Measurements from ENCODE around the gene SKOR1. TPM values are rescaled to one million over a fixed set of nuclear protein-coding genes. Genes with fewer than 3 reads are reported as not detected.

SKOR1 gene
- total and polyA plus RNA-seq, 2 of the 8 experiments (the other 6 are each of a cell fraction or from before 2014, with no cell fraction given): 0.03 to 0.11 TPM

DNA sequence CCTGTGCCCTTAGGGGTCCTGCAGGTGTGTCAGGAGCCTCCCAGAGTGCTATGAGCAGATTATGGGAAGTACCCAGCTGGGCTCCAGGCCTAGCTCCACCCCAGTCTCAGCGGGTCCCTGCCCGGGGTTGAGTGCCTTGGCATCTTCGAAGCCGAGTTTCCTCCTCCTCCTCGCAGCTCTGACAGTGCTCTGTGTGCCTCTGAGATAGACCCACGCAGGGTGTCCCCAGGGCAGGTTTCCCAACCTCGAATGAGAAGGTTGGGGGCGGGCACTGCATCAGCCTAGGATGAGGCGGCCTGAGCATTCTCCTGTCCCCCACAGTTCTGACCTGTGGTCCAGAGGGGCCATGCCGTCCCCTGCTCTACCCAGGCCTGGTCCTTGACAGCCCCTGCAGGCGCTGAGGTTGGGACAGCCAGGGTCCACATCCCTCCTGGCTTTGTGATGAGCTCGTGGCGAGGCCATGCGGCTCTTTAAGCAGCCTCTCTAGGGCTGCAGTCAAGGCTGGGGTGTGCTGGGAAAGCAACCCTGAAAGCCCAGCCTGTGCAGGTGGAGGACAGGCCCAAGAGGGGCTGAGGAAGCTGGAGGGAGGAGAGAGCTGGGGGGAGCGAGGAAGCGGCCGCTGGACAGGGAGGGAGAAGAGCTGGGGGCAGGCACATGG lies 20.2 kb upstream of the SKOR1 start:
- Histone ChIP-seq H2BK15ac (ENCODE audit: low read length) (peak overlapping the region; percentile 89; the same call in 1 of the 2 replicates), H3K9ac (replicated peaks in 1 of 4; ENCODE audit: extremely low read depth in 1 of 4, low read depth in 3 of 4, low read length in 3 of 4) (no peak overlapping the region), H2AK5ac (ENCODE audit: low read depth, low read length) (no peak overlapping the region), H3K36me3 (ENCODE audit: control insufficient read depth in 2 of 4, insufficient read depth in 4 of 4, low read length in 3 of 4) (no peaks in the 10 kb centered on the region), H3K23me2 (ENCODE audit: low read depth, low read length) (no peaks in the 10 kb centered on the region), H3K9me3 (ENCODE audit: insufficient read depth in 2 of 2, low read depth in 1 of 2, low read length in 1 of 2) (no peaks in the 10 kb centered on the region), H2BK12ac (ENCODE audit: low read depth, low read length) (peak overlapping the region; percentile 84; the same call in 1 of the 2 replicates), H3K14ac (ENCODE audit: insufficient read length) (no peak overlapping the region), H3K23ac (ENCODE audit: insufficient read length) (no peak overlapping the region), H2BK20ac (ENCODE audit: low read length) (peak overlapping the region; percentile 23; the same call in 1 of the 2 replicates), H3K27me3 (replicated peaks in 1 of 4; ENCODE audit: control insufficient read depth in 3 of 4, extremely low read depth in 1 of 4, insufficient read depth in 3 of 4, low read length in 3 of 4) (no peaks in the 10 kb centered on the region; a peak in 2 of 7 replicates), H3K27ac (ENCODE audit: low read depth, low read length) (no peak overlapping the region), H4K20me1 (replicated peaks in 1 of 2; ENCODE audit: control insufficient read depth in 1 of 2, insufficient read depth in 2 of 2, low read length in 2 of 2) (peaks cover 0 to 2% of the 10 kb centered on the region in 2 experiments), H2AFZ (ENCODE audit: low read length) (no peak overlapping the region), H3K4ac (replicated peaks; ENCODE audit: insufficient read length, low read depth, low read length) (peak overlapping the region; percentile 79), H3K4me2 (ENCODE audit: insufficient read depth in 1 of 2, low read depth in 2 of 2, low read length in 2 of 2) (peak overlapping the region in 1 of 2 experiments; percentile 30; a peak in 1 of 4 replicates), H2BK120ac (replicated peaks; ENCODE audit: low read depth, low read length) (no peak overlapping the region), H3K79me2 (ENCODE audit: control insufficient read depth in 1 of 2, insufficient read depth in 2 of 2, low read length in 2 of 2) (no peaks in the 10 kb centered on the region), H4K5ac (ENCODE audit: insufficient read length, low read depth, low read length) (no peak overlapping the region), H4K8ac (ENCODE audit: extremely low read depth, insufficient read depth, low read length) (no peak overlapping the region; the same call in none of the 2 replicates), H2BK5ac (ENCODE audit: low read depth, low read length) (peak overlapping the region; percentile 87; the same call in 1 of the 2 replicates), H3K56ac (replicated peaks; ENCODE audit: insufficient read length, low read depth, low read length) (no peak overlapping the region), H3K4me3 (ENCODE audit: extremely low read depth in 1 of 4, insufficient read depth in 2 of 4, low read depth in 3 of 4, low read length in 4 of 4) (no peak overlapping the region), H3K4me1 (replicated peaks in 1 of 4; ENCODE audit: control insufficient read depth in 3 of 4, insufficient read depth in 4 of 4, low read length in 3 of 4) (peaks cover 0 to 24% (median 15%) of the 10 kb centered on the region in 4 experiments; a peak in 6 of 7 replicates), H3K79me1 (ENCODE audit: low read depth, low read length) (no peaks in the 10 kb centered on the region), H4K91ac (replicated peaks; ENCODE audit: insufficient read length, low read length) (peak overlapping the region; percentile 12), H3K18ac (ENCODE audit: extremely low read depth, low read length) (peak overlapping the region; percentile 81)
- TF ChIP-seq, protein P1, sequence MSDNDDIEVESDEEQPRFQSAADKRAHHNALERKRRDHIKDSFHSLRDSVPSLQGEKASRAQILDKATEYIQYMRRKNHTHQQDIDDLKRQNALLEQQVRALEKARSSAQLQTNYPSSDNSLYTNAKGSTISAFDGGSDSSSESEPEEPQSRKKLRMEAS (IDR thresholded peaks at IDR 0.05): 0 out of 2 replicates have a peak, but pooled peaks have one; percentile 20
- TF ChIP-seq KDM5A (IDR thresholded peaks at IDR 0.05; ENCODE audit: low read length): no peak
- DNase-seq (ENCODE audit: low read depth in 1 of 2, low spot score in 2 of 2) (peak in 1 of 2 experiments; percentile 49), FAIRE-seq (no peak)
- POLR2A ChIA-PET (ENCODE audit: partially characterized antibody): interaction anchor here (1.0 kb wide), 1 partner anchor 12 kb away, joined by 3 read pairs; no protein-coding TSS in a partner anchor
- CTCF ChIA-PET (ENCODE audit: partially characterized antibody): interaction anchor here (0.5 to 2.0 kb wide), 4 partner anchors 10 to 348 kb away, joined by 3 to 7 read pairs (median 4); no protein-coding TSS in a partner anchor
- 83% methylated on average over 17 of the region's 17 CpGs; no CpG with 5 or more reads in 1 of the 2 experiments for WGBS, 2 experiments (ENCODE audit: extremely low coverage in 1 of 2, insufficient coverage in 1 of 2, insufficient read length in 1 of 2, insufficient replicate concordance in 2 of 2, low coverage in 1 of 2, low lambda C conversion rate in 2 of 2, missing lambda C conversion rate in 1 of 2)
